GM23248 (cell line): ENCODE results near the gene TUBB2A.

Experiments
- EZH2 ChIP-seq: fragments of 200-600 bp; sonication (generic); IDR thresholded peaks from 2 replicates; pipeline ENCODE4 v1.6.1; 2018; ENCODE audit warnings: antibody characterized with exemption, mild to moderate bottlenecking; ENCODE audit not compliant: insufficient read depth, poor library complexity, severe bottlenecking
- EZH2phosphoT487 ChIP-seq: fragments of 200-600 bp; sonication (generic); IDR thresholded peaks from 2 replicates; pipeline ENCODE4 v1.6.1; 2018; ENCODE audit warnings: antibody characterized with exemption, moderate library complexity, mild to moderate bottlenecking, low read depth; ENCODE audit not compliant: insufficient read depth

DNA sequence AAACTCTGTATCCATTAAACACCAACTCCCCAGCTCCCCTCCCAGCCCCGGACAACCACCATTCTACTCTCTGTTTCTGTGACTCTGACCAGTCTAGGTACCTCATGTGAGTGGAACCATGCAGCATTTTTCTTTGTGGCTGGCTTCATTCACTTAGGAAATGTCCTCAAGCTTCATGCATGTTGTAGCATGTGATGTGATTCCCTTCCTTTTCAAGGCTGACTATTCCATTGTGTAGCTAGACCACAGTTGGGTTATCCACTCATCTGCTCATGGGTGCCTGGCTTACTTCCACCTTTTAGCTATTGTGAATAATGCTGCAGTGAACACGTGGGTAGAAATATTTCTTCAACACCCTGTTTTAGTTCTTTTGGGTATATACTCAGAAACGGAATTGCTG, 47.6 kb downstream of the TUBB2A start:
- no peak for TF ChIP-seq EZH2phosphoT487
- no peak for TF ChIP-seq EZH2
